Cerebellar cortex (tissue), 1 donor: ENCODE data around the gene RASGRF2.

Experiments
- DNase-seq: peaks from one replicate; pipeline ENCODE4 v3.0.0-alpha.2; 2015; ENCODE audit warnings: low spot score

Gene RASGRF2

GRCh38 chr5:80955082-80955590 is 5.0 kb upstream of the RASGRF2 start:
- DNase-seq = no peak

GRCh38 chr5:80956272-80956671 is 3.9 kb upstream of the RASGRF2 start:
- DNase-seq = no peak

- no peak for DNase-seq
Observed at GRCh38 chr5:80957031-80957761, 3.0 kb upstream of the RASGRF2 start.

- no peak for DNase-seq
Observed at GRCh38 chr5:80958616-80959015, 1.5 kb upstream of the RASGRF2 start.

GRCh38 chr5:80959138-80959537 is 1.0 kb upstream of the RASGRF2 start:
- DNase-seq = no peak

- DNase-seq = no peak
Observed at GRCh38 chr5:80960531-80961375, 590 bp downstream of the RASGRF2 start.

- DNase-seq = no peak
Observed at GRCh38 chr5:80961376-80962281, 1.5 kb downstream of the RASGRF2 start.

- no peak for DNase-seq
Observed at GRCh38 chr5:80962630-80963520, 2.7 kb downstream of the RASGRF2 start.

GRCh38 chr5:80963521-80963895 is 3.3 kb downstream of the RASGRF2 start:
- DNase-seq = no peak

GRCh38 chr5:80963966-80964481 is 3.9 kb downstream of the RASGRF2 start:
- no peak for DNase-seq

GRCh38 chr5:80964491-80964890 is 4.3 kb downstream of the RASGRF2 start:
- DNase-seq = no peak

GRCh38 chr5:80964919-80965318 is 4.8 kb downstream of the RASGRF2 start:
- DNase-seq = no peak

GRCh38 chr5:80967500-80968181 is 7.5 kb downstream of the RASGRF2 start:
- DNase-seq = no peak

- no peak for DNase-seq
Observed at GRCh38 chr5:80973027-80973426, 12.9 kb downstream of the RASGRF2 start.

GRCh38 chr5:80975065-80975464 is 14.9 kb downstream of the RASGRF2 start:
- no peak for DNase-seq

GRCh38 chr5:80976985-80977384 is 16.8 kb downstream of the RASGRF2 start:
- DNase-seq = no peak

GRCh38 chr5:80977764-80978163 is 17.6 kb downstream of the RASGRF2 start:
- no peak for DNase-seq

- DNase-seq = no peak
Observed at GRCh38 chr5:80978772-80979317, 18.7 kb downstream of the RASGRF2 start.

GRCh38 chr5:80982093-80982492 is 21.9 kb downstream of the RASGRF2 start:
- no peak for DNase-seq
